Trophoblast cell (in vitro differentiated cells and primary cell): ENCODE results near the gene EMX1. TPM values are rescaled to one million over a fixed set of nuclear protein-coding genes. Genes with fewer than 3 reads are reported as not detected.

Source experiments
- DNase-seq, 2 donors: peaks; one replicate each; pipeline ENCODE4 v3.0.0-alpha.2; 2016
- H2AFZ ChIP-seq: 2 replicates; pipeline ENCODE4 v1.6.1; 2013; ENCODE audit warnings: low read length, moderate library complexity, mild to moderate bottlenecking; ENCODE audit not compliant: insufficient read depth, poor library complexity
- H2AK5ac ChIP-seq: 2 replicates; pipeline ENCODE4 v1.6.1; 2013; ENCODE audit warnings: mild to moderate bottlenecking, low read length
- H2BK120ac ChIP-seq: 2 replicates; pipeline ENCODE4 v1.6.1; 2013; ENCODE audit warnings: low read length, mild to moderate bottlenecking, moderate library complexity; ENCODE audit not compliant: insufficient read depth, poor library complexity
- H2BK12ac ChIP-seq: 2 replicates; pipeline ENCODE4 v1.6.1; 2013; ENCODE audit warnings: mild to moderate bottlenecking, low read length, moderate library complexity
- H2BK5ac ChIP-seq: 2 replicates; pipeline ENCODE4 v1.6.1; 2013; ENCODE audit warnings: low read length, low read depth, moderate library complexity, mild to moderate bottlenecking; ENCODE audit not compliant: poor library complexity
- H3K14ac ChIP-seq: 2 replicates; pipeline ENCODE4 v1.6.1; 2013; ENCODE audit warnings: mild to moderate bottlenecking, low read length
- H3K18ac ChIP-seq: 2 replicates; pipeline ENCODE4 v1.6.1; 2013; ENCODE audit warnings: mild to moderate bottlenecking, low read length
- H3K23ac ChIP-seq: 2 replicates; pipeline ENCODE4 v1.6.1; 2013; ENCODE audit warnings: low read length
- H3K27ac ChIP-seq: 2 replicates; pipeline ENCODE4 v1.5.1; 2013; ENCODE audit warnings: low read depth, mild to moderate bottlenecking, inconsistent platforms, low read length, moderate library complexity
- H3K27me3 ChIP-seq: 2 replicates; pipeline ENCODE4 v1.6.1; 2013; ENCODE audit warnings: inconsistent platforms, mild to moderate bottlenecking, low read length, moderate library complexity; ENCODE audit not compliant: insufficient read depth
- H3K36me3 ChIP-seq, 2 experiments: 1 replicate in 1 of 2; 2 replicates in 1 of 2; pipeline ENCODE4 v1.6.1; 2013; ENCODE audit warnings: low read length in 2 of 2, mild to moderate bottlenecking in 2 of 2, moderate library complexity in 1 of 2; ENCODE audit not compliant: insufficient read depth in 2 of 2, control insufficient read depth in 1 of 2
- H3K4ac ChIP-seq: 2 replicates; pipeline ENCODE4 v1.6.1; 2013; ENCODE audit warnings: low read depth, mild to moderate bottlenecking, low read length, moderate library complexity
- H3K4me1 ChIP-seq, 2 experiments: 1 replicate in 1 of 2; 2 replicates in 1 of 2; pipeline ENCODE4 v1.6.1; 2013; ENCODE audit warnings: low read length in 2 of 2, mild to moderate bottlenecking in 2 of 2, moderate library complexity in 1 of 2; ENCODE audit not compliant: insufficient read depth in 2 of 2, control insufficient read depth in 1 of 2
- H3K4me2 ChIP-seq: 2 replicates; pipeline ENCODE4 v1.6.1; 2013; ENCODE audit warnings: inconsistent platforms, mild to moderate bottlenecking, low read length, moderate library complexity
- H3K4me3 ChIP-seq: 2 replicates; pipeline ENCODE4 v1.5.1; 2013; ENCODE audit warnings: mild to moderate bottlenecking, low read depth, low read length, inconsistent platforms
- H3K79me1 ChIP-seq: one replicate; pipeline ENCODE4 v1.6.1; 2013; ENCODE audit warnings: low read length
- H3K79me2 ChIP-seq: 2 replicates; pipeline ENCODE4 v1.6.1; 2013; ENCODE audit warnings: low read length, mild to moderate bottlenecking; ENCODE audit not compliant: control insufficient read depth, insufficient read depth, poor library complexity
- H3K9ac ChIP-seq: 2 replicates; pipeline ENCODE4 v1.6.1; 2013; ENCODE audit warnings: mild to moderate bottlenecking, low read length
- H3K9me3 ChIP-seq: 2 replicates; pipeline ENCODE4 v1.6.1; 2013; ENCODE audit warnings: low read depth, mild to moderate bottlenecking, control low read depth, inconsistent platforms, low read length; ENCODE audit not compliant: insufficient read depth
- H4K12ac ChIP-seq: 2 replicates; pipeline ENCODE4 v1.6.1; 2013; ENCODE audit warnings: low read depth, mild to moderate bottlenecking, low read length, moderate library complexity
- H4K8ac ChIP-seq: 2 replicates; pipeline ENCODE4 v1.6.1; 2013; ENCODE audit warnings: low read depth, mild to moderate bottlenecking, low read length, moderate library complexity
- H4K91ac ChIP-seq: one replicate; pipeline ENCODE4 v1.6.1; 2013; ENCODE audit warnings: low read depth, mild to moderate bottlenecking, low read length, moderate library complexity
- WGBS: extraction: QIAGEN DNeasy Blood & Tissue Kit; methylation state at CpG from one replicate; pipeline ENCODE4 v1.1.7; 2013; ENCODE audit warnings: missing lambda C conversion rate; ENCODE audit not compliant: insufficient read length, insufficient coverage; ENCODE audit errors: extremely low coverage; 5-methylcytosine and 5-hydroxymethylcytosine counted together
- polyA plus RNA-seq: library from polyadenylated mRNA; stranded (reverse); fragments of 200-250 nt; gene quantifications from 2 replicates; pipeline ENCODE4 v1.2.3, GENCODE V29; 2013

EMX1 gene
- 0.05 TPM in 1 of 2 replicates, not detected in the other for polyA plus RNA-seq

GRCh38 chr2:72917138-72917876 lies at the start of gene EMX1:
Gene EMX1, plus strand, starts transcription at chr2:72917519. Its CDS starts 334 bp downstream, at chr2:72917853.
- Histone ChIP-seq H2AFZ (peak within 1 kb of the TSS; percentile 69), H2BK5ac (no peak within 1 kb of the TSS), H3K36me3 (no peaks in the 10 kb centered on the region), H2BK120ac (no peak within 1 kb of the TSS), H4K8ac (no peak within 1 kb of the TSS), H3K9me3 (peaks cover 8% of the 10 kb centered on the region), H3K9ac (no peak within 1 kb of the TSS), H3K4me3 (no peak within 1 kb of the TSS), H3K4me1 (peaks cover 23 to 27% of the 10 kb centered on the region in 2 experiments), H3K18ac (peak within 1 kb of the TSS; percentile 33), H2AK5ac (no peak within 1 kb of the TSS), H4K91ac (no peak within 1 kb of the TSS), H3K23ac (no peak within 1 kb of the TSS), H3K4me2 (peak within 1 kb of the TSS; percentile 62), H3K27ac (no peak within 1 kb of the TSS), H2BK12ac (no peak within 1 kb of the TSS), H4K12ac (no peak within 1 kb of the TSS), H3K27me3 (peaks cover 88% of the 10 kb centered on the region), H3K4ac (no peak within 1 kb of the TSS), H3K79me2 (no peaks in the 10 kb centered on the region), H3K14ac (no peak within 1 kb of the TSS), H3K79me1 (no peaks in the 10 kb centered on the region)
- no CpG with 5 or more reads among the region's 82 CpGs for WGBS
- DNase-seq = peak; percentile 32 to 74

GRCh38 chr2:72871060-72871459 lies 46.3 kb upstream of the EMX1 start:
- Histone ChIP-seq H2BK5ac (no peak overlapping the region), H3K9me3 (no peaks in the 10 kb centered on the region), H3K4ac (no peak overlapping the region), H3K23ac (no peak overlapping the region), H3K18ac (no peak overlapping the region), H2AK5ac (no peak overlapping the region), H3K4me3 (no peak overlapping the region), H3K79me2 (no peaks in the 10 kb centered on the region), H4K91ac (no peak overlapping the region), H3K27ac (no peak overlapping the region), H3K4me1 (no peaks in the 10 kb centered on the region), H4K8ac (no peak overlapping the region), H3K36me3 (no peaks in the 10 kb centered on the region), H2BK120ac (no peak overlapping the region), H2AFZ (no peak overlapping the region), H2BK12ac (no peak overlapping the region), H3K79me1 (no peaks in the 10 kb centered on the region), H3K9ac (no peak overlapping the region), H3K14ac (no peak overlapping the region), H4K12ac (no peak overlapping the region), H3K4me2 (no peak overlapping the region), H3K27me3 (no peaks in the 10 kb centered on the region)
- no peak for DNase-seq
- WGBS = no CpG with 5 or more reads among the region's 1 CpG

GRCh38 chr2:72871880-72872279 lies 45.4 kb upstream of the EMX1 start:
- H2BK120ac ChIP-seq = no peak overlapping the region
- no peak overlapping the region for H3K4ac ChIP-seq
- H3K23ac ChIP-seq = no peak overlapping the region
- no peak overlapping the region for H2BK5ac ChIP-seq
- H3K27me3 ChIP-seq = no peaks in the 10 kb centered on the region
- DNase-seq = no peak
- H3K18ac ChIP-seq = no peak overlapping the region
- no peaks in the 10 kb centered on the region for H3K4me1 ChIP-seq
- H3K9ac ChIP-seq = no peak overlapping the region
- no peaks in the 10 kb centered on the region for H3K79me1 ChIP-seq
- no peaks in the 10 kb centered on the region for H3K79me2 ChIP-seq
- H4K91ac ChIP-seq = no peak overlapping the region
- H3K4me2 ChIP-seq = no peak overlapping the region
- no peaks in the 10 kb centered on the region for H3K9me3 ChIP-seq
- H4K8ac ChIP-seq = no peak overlapping the region
- H2BK12ac ChIP-seq = no peak overlapping the region
- no peak overlapping the region for H3K27ac ChIP-seq
- no peak overlapping the region for H3K4me3 ChIP-seq
- no peak overlapping the region for H3K14ac ChIP-seq
- H3K36me3 ChIP-seq = no peaks in the 10 kb centered on the region
- H2AK5ac ChIP-seq = no peak overlapping the region
- no peak overlapping the region for H4K12ac ChIP-seq
- no peak overlapping the region for H2AFZ ChIP-seq

GRCh38 chr2:72883356-72883962 lies 33.9 kb upstream of the EMX1 start:
- Histone ChIP-seq H3K4me1 (peaks cover 4 to 12% of the 10 kb centered on the region in 2 experiments), H2BK12ac (no peak overlapping the region), H3K4me2 (no peak overlapping the region), H2AK5ac (no peak overlapping the region), H2BK120ac (no peak overlapping the region), H2AFZ (no peak overlapping the region), H3K14ac (no peak overlapping the region), H3K27me3 (no peaks in the 10 kb centered on the region), H3K27ac (no peak overlapping the region), H3K4ac (no peak overlapping the region), H3K9me3 (no peaks in the 10 kb centered on the region), H3K9ac (no peak overlapping the region), H3K79me2 (peaks cover 3% of the 10 kb centered on the region), H4K12ac (no peak overlapping the region), H3K18ac (no peak overlapping the region), H4K91ac (no peak overlapping the region), H4K8ac (no peak overlapping the region), H3K79me1 (peaks cover 5% of the 10 kb centered on the region), H3K36me3 (no peaks in the 10 kb centered on the region), H3K23ac (no peak overlapping the region), H2BK5ac (no peak overlapping the region), H3K4me3 (no peak overlapping the region)
- peak; percentile 27 to 70 for DNase-seq
- no CpG with 5 or more reads among the region's 4 CpGs for WGBS
